GM19395 (cell line): ENCODE measurements around the gene ZNF112.
A peak's percentile ranks its signal among the peaks of the same experiment; 100 is the strongest.
"Not testable (repeated sequence)": the region's sequence is repeated elsewhere in the genome, so short reads cannot be mapped to it uniquely, and the experiment has no call there.

Experiments used
- ATAC-seq: cut with Tn5 transposase; IDR thresholded peaks from one replicate; pipeline ENCODE4 v1.9.1; 2021; ENCODE audit warnings: mild to moderate bottlenecking, moderate library complexity; ENCODE audit not compliant: unreplicated experiment

ZNF112 gene

DNA sequence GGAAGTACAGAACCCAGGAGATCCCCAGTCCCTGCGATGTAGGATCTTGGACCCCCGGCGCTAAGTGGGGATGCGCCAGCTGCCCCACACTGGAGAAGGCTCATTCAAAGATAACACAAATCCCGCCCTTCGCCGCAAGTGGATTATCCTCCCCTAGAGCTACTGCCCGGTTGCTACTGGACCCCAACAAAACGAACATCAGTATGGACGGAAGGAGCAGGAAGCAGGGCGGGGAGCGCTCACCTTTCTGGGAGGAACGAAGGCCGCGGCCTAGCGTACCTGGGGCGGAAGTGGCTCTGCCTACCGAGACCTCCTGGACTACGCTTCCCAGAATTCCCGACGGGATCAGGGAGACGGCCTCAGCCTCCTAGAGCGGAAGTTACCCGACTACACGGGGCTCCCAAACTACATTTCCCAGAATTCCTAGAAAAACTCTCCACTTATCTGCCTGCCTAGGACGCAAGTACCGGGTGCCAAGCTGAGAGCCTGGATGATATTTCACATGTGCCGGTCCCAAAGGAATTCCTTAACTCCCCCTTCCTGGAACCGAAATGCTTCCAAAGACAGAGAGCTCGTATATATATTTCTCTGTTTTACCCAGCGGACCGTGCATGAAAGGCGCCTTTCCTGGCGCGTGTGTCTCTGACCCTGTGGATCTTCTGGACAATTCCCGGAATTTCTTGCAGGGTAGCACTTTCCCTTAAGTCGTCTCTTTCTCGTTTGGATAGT is at the start of gene ZNF112:
Gene ZNF112 (minus strand): TSS at position 298 of the 729 bp plus-strand sequence. CDS start 16,141 bp downstream, outside the sequence.
- ATAC-seq = no peak

GRCh38 chr19:44401139-44402115 is 44.9 kb upstream of the ZNF112 start, which contains the start of gene ZNF285:
TSS of gene ZNF285 (minus strand) at chr19:44401608. CDS start at chr19:44397213, 4,395 bp downstream.
- ATAC-seq = peak; percentile 76

GRCh38 chr19:44389268-44389667 is 32.8 kb upstream of the ZNF112 start:
- ATAC-seq = not testable (repeated sequence)

DNA sequence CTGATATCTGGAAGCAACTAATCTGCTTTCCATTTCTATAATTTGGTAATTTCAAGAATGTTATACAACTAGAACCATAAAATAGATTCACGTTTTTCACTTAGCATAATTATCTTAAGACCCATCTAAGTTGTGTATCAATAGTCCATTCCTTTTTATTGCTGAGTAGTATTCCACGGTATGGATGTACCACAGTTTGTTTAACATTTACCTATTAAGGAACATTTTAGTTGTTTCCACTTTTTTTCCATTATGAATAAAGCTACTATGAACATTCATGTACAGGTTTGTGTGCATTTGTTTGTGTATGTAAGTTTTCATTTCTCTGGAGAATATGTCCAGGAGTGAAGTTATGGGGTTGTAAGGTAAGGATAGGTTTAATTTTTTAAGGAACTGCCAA is 18.3 kb upstream of the ZNF112 start:
- no peak for ATAC-seq

GRCh38 chr19:44371815-44372480 is 15.5 kb upstream of the ZNF112 start:
- ATAC-seq = no peak

DNA sequence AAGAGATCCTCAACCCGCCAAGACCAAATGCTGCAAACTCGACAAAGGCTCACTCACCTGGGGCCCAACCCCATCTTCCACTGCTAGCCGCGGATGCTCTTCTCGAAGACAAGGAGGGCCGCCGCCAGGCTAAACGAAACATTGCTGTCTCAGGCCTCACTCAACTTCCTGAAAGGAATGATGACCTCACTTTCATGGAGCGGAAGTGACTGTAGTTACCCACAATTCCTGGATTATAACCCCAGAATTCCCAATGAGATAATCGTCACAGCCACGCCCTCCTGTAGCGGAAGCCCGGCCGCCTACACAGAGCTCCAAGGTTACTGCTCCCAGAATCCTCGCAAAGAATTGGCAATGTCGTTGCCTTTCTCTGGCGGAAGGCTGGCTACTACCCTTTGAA is 10.5 kb upstream of the ZNF112 start:
- ATAC-seq = no peak

- no peak for ATAC-seq
Observed at GRCh38 chr19:44346556-44346955, 9.9 kb downstream of the ZNF112 start.

DNA sequence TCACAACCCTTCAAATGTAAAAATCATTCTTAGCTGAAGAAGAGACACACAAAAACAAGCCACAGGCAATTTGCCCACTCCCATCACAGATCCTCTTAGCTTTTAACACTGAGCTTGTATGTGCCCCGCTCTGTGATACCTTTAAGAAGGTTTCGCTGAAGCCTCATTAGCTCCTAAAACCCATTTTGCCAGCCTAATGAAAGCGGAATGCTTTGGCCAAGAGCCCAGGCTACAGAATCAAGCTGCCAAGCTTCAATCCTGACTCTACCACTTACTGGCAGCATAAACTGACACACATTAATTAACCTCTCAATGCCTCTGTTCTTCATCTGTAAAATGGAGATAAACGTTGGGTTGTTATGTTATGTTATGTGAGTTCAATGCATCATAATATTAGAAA is 10.5 kb downstream of the ZNF112 start:
- ATAC-seq = no peak

DNA sequence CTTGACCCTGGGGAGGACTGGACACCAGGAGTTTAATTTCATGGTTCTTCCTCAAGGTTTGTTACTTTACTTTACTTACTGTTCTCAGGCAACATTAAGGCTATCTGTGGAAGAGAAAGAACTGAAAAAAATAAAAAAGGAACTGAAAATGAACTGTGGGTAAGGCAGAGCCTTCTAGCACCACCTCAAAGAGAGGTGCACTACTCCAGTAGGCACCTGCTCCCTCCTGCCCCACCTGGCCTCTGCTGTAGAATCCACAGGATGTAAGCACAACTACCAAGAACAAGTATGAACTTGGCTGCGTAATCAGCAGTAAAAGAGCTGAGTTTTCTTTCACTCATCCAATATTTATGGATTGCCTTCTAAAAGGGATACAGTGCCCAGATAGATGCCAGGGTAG is 12.2 kb downstream of the ZNF112 start:
- ATAC-seq = no peak

DNA sequence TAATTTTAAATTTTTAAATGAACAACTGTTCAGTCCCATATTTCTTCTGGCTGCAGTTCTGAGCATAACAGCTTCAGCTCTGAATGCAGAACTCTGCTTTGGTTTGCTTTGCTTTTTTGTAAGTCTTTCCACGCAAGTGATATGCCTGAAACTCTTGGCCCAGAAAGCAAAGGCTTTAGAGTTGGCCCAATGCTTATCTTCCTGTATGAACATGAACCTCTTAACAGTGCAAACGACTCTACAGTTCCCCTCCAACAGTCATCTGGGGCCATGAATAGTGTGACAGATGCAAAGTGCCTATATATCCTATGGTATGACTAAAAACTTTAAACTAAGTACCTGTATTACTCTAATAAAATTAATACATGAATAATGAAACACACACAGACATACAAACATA is 14.7 kb downstream of the ZNF112 start:
- ATAC-seq = no peak

DNA sequence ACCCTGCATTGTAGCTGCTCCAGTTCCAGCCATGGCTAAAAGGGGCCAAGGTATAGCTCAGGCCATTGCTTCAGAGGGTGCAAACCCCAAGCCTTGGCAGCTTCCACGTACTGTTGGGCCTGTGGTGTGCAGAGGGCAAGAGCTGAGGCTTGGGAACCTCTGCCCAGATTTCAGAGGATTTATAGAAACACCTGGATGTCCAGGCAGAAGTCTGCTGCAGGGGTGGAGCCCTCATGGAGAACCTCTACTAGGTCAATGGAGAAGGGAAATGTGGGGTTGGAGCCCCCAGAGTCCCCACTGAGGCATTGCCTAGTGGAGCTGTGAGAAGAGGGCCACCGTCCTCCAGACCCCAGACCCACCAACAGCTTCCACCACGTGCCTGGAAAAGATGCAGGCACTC is 21.8 kb downstream of the ZNF112 start:
- not testable (repeated sequence) for ATAC-seq

DNA sequence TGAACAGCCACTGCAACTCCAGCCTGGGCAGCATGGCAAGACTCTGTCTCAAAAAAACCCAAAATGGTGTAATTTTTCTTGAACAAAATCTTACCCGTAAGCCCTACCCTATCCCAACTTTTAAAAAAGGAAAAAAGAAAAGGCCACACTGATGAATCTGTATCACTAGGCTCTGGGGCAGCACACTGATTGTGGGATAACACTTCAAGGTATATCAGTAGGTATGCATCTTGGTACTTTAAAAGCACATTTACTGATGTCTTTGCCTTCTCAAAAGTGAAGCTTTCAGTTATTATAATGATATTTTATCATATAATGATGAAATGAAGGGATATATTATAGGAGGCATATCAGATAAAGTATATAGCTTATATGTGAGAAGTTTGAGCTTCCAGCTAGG is 24.3 kb downstream of the ZNF112 start:
- no peak for ATAC-seq

DNA sequence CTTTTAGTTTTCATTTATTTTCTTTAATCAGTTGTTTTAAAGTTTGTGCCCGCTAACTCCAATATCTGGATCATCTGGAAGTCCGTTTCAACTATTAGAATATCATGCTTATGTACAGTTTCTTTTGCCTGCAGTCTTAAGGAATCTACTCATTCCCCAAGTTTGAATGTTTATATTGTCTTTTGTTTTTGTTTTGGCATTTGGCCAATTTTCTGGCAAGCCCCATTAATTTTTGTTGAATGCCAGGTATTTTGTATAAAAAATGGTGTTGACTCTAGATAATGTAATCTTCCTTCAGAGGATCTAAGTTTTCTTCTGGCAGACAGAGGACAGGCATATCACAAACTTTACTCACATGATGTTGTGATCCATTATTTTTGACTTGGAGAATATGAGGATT is 40.6 kb downstream of the ZNF112 start:
- no peak for ATAC-seq

DNA sequence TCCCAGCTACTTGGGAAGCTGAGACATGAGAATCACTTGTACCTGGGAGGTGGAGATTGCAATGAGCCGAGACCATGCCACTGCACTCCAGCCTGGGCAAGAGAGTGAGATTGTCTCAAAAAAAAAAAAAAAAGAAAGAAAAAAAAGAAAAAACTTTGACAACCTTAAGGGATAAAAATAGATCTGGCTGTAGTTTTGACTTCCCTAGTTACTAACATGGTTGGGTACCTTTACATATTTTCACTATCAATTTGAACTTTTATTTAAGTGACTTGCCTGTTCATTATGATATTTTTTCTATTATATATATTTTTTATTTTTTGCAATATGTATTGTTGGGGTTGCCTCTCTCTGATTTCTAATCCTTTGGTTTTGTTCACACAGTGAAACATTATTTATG is 43.2 kb downstream of the ZNF112 start:
- no peak for ATAC-seq

DNA sequence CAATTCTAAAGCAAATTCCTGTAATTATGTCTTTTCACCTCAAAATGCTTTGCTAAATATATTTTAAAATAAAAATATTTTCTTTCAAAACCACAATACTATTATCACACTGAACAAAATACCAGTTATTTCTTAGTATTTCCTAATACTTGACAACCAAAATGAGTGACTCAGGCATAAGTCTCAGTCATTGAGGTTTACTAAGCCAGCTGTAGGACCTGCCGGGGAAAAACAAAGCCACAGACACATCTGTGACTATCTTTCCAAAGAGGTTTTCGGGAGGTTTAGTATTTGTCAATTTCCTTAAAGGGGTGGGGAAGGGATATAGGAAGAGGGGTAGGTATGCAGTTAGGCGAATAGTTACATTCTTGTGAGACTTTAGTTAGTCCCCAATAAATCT is 48.5 kb downstream of the ZNF112 start:
- ATAC-seq = no peak

GRCh38 chr19:44306283-44306682 is 50.2 kb downstream of the ZNF112 start:
- no peak for ATAC-seq

GRCh38 chr19:44305457-44305856 is 51.0 kb downstream of the ZNF112 start:
- no peak for ATAC-seq

GRCh38 chr19:44304659-44305193 is 51.8 kb downstream of the ZNF112 start, which contains the start of gene ZNF235:
TSS of gene ZNF235 (minus strand) at chr19:44305025. CDS start at chr19:44303404, 1,621 bp downstream.
- ATAC-seq = peak; percentile 91

GRCh38 chr19:44303976-44304568 is 52.4 kb downstream of the ZNF112 start:
- ATAC-seq = peak; percentile 21

- ATAC-seq = no peak
Observed at GRCh38 chr19:44303320-44303719, 53.2 kb downstream of the ZNF112 start.
